CD14-positive monocyte (primary cell): ENCODE results near the gene CLDN6. TPM values are rescaled to one million over a fixed set of nuclear protein-coding genes. Genes with fewer than 3 reads are reported as not detected.

Experiments
- DNase-seq, 3 donors: peaks; one replicate each; pipeline ENCODE4 v3.0.0-alpha.2; 2011 to 2022
- H2AFZ ChIP-seq: 2 replicates; pipeline ENCODE4 v1.6.0; 2012; ENCODE audit warnings: mild to moderate bottlenecking, low read depth, low read length, inconsistent platforms; ENCODE audit not compliant: insufficient read depth, poor library complexity, severe bottlenecking
- H3K27ac ChIP-seq, 2 donors: 1 replicate in 1 of 2; 2 replicates in 1 of 2; pipeline ENCODE4 v1.5.1; 2012 to 2013; ENCODE audit warnings: low read length in 2 of 2, control low read depth in 1 of 2, inconsistent platforms in 1 of 2, low read depth in 1 of 2, mild to moderate bottlenecking in 1 of 2
- H3K27me3 ChIP-seq, 2 donors: one replicate each; pipeline versions ENCODE4 v1.6.0 to v1.6.1; 2011 to 2013; ENCODE audit warnings: low read length in 2 of 2; ENCODE audit not compliant: control insufficient read depth in 2 of 2, insufficient read depth in 2 of 2
- H3K36me3 ChIP-seq, 2 donors: replicated peaks in 1 of 2; 1 replicate in 1 of 2; 2 replicates in 1 of 2; pipeline versions ENCODE4 v1.5.1 to v1.6.1; 2012 to 2013; ENCODE audit warnings: low read length in 2 of 2, control low read depth in 1 of 2, inconsistent platforms in 1 of 2, mild to moderate bottlenecking in 1 of 2; ENCODE audit not compliant: insufficient read depth in 2 of 2, control insufficient read depth in 1 of 2
- H3K4me1 ChIP-seq, 2 donors: 1 replicate in 1 of 2; 2 replicates in 1 of 2; pipeline versions ENCODE4 v1.5.1 to v1.6.1; 2012 to 2013; ENCODE audit warnings: low read length in 2 of 2, control low read depth in 1 of 2, inconsistent platforms in 1 of 2, mild to moderate bottlenecking in 1 of 2, moderate library complexity in 1 of 2; ENCODE audit not compliant: insufficient read depth in 2 of 2, control insufficient read depth in 1 of 2
- H3K4me2 ChIP-seq: replicated peaks from 2 replicates; pipeline ENCODE3; 2012; ENCODE audit warnings: low read length, moderate library complexity, mild to moderate bottlenecking; ENCODE audit not compliant: poor library complexity, severe bottlenecking; ENCODE audit errors: extremely low read depth
- H3K4me3 ChIP-seq, 3 experiments: fragments of 200-600 bp in 1 of 3; sonication (generic) in 1 of 3; replicated peaks in 1 of 3; 1 replicate in 2 of 3; 2 replicates in 1 of 3; pipeline ENCODE4 v1.5.1; 2011 to 2013; ENCODE audit warnings: low read length in 3 of 3, mild to moderate bottlenecking in 3 of 3, control low read depth in 2 of 3, low read depth in 2 of 3, inconsistent platforms in 1 of 3, moderate library complexity in 1 of 3
- H3K79me2 ChIP-seq: 2 replicates; pipeline ENCODE4 v1.6.0; 2012; ENCODE audit warnings: mild to moderate bottlenecking, control low read depth, inconsistent platforms, low read length, moderate library complexity; ENCODE audit not compliant: insufficient read depth
- H3K9ac ChIP-seq: 2 replicates; pipeline ENCODE4 v1.6.0; 2017; ENCODE audit warnings: low read length, mild to moderate bottlenecking; ENCODE audit not compliant: insufficient read depth, poor library complexity, severe bottlenecking
- H3K9me3 ChIP-seq, 2 donors: replicated peaks in 1 of 2; 1 replicate in 1 of 2; 2 replicates in 1 of 2; pipeline versions ENCODE4 v1.5.1 to v1.6.1; 2012 to 2013; ENCODE audit warnings: low read length in 2 of 2, control low read depth in 1 of 2; ENCODE audit not compliant: control insufficient read depth in 1 of 2, insufficient read depth in 1 of 2
- H4K20me1 ChIP-seq: 2 replicates; pipeline ENCODE4 v1.6.0; 2012; ENCODE audit warnings: mild to moderate bottlenecking, low read length, control low read depth, moderate library complexity; ENCODE audit not compliant: insufficient read depth
- H3K27ac Mint-ChIP-seq, 7 donors: one replicate each; pipeline ENCODE4 v1.8.0; 2020; ENCODE audit warnings: mild to moderate bottlenecking in 7 of 7, mixed read lengths in 7 of 7, moderate library complexity in 6 of 7, inconsistent platforms in 2 of 7
- H3K27me3 Mint-ChIP-seq, 3 donors: one replicate each; pipeline ENCODE4 v1.8.0; 2021 to 2022; ENCODE audit warnings: low read depth in 3 of 3, mild to moderate bottlenecking in 3 of 3, mixed read lengths in 3 of 3, moderate library complexity in 3 of 3, inconsistent platforms in 1 of 3
- H3K36me3 Mint-ChIP-seq, 2 donors: one replicate each; pipeline ENCODE4 v1.8.0; 2020; ENCODE audit warnings: mixed read lengths in 2 of 2, inconsistent platforms in 1 of 2, mild to moderate bottlenecking in 1 of 2
- H3K4me1 Mint-ChIP-seq: one replicate; pipeline ENCODE4 v1.8.0; 2020; ENCODE audit warnings: mild to moderate bottlenecking, mixed read lengths
- H3K4me3 Mint-ChIP-seq, 2 donors: one replicate each; pipeline ENCODE4 v1.8.0; 2020; ENCODE audit warnings: mild to moderate bottlenecking in 2 of 2, mixed read lengths in 2 of 2, moderate library complexity in 1 of 2
- H3K9me3 Mint-ChIP-seq, 7 donors: one replicate each; pipeline ENCODE4 v1.8.0; 2020 to 2022; ENCODE audit warnings: mixed read lengths in 7 of 7, mild to moderate bottlenecking in 6 of 7, moderate library complexity in 6 of 7, inconsistent platforms in 2 of 7
- CTCF ChIP-seq: fragments of 200-600 bp; IDR thresholded peaks from one replicate; pipeline ENCODE4 v1.8.0; 2022; ENCODE audit warnings: antibody characterized with exemption, mild to moderate bottlenecking
- WGBS: methylation state at CpG from one replicate; pipeline ENCODE4 v1.1.5; 2013; ENCODE audit warnings: missing lambda C conversion rate; ENCODE audit not compliant: insufficient coverage; 5-methylcytosine and 5-hydroxymethylcytosine counted together
- intact Hi-C, 2 donors: fragments of 100-400 bp; cut with micrococcal nuclease; formaldehyde crosslinking; loops; one replicate each; pipeline versions ENCODE4 v1.15.0 to v1.15.1; 2023
- polyA plus RNA-seq, 3 donors: library from polyadenylated mRNA; depleted of rRNA in 1 of 3; unstranded in 2 of 3; stranded (reverse) in 1 of 3; fragments of 300-500 nt in 2 of 3; fragments of >200 nt in 1 of 3; fragmentation: Illumina TruSeq in 2 of 3; gene quantifications; 1 replicate in 2 of 3; 2 replicates in 1 of 3; pipeline ENCODE4 v1.2.3, GENCODE V29; 2012 to 2021

Gene CLDN6
- polyA plus RNA-seq, 3 donors = not detected

GRCh38 chr16:3065742-3066439, 47.9 kb upstream of the CLDN6 start:
- no peaks in the 10 kb centered on the region for H3K27me3 ChIP-seq
- no peaks in the 10 kb centered on the region for H4K20me1 ChIP-seq
- no peak overlapping the region for H3K9ac ChIP-seq
- no peak overlapping the region for H3K27ac ChIP-seq
- H3K4me3 ChIP-seq = no peak overlapping the region
- peaks cover 22 to 33% of the 10 kb centered on the region in 2 donors for H3K4me1 ChIP-seq
- no peak overlapping the region for H2AFZ ChIP-seq
- intact Hi-C loops = no loop called here
- Mint-ChIP-seq H3K4me3 (peak overlapping the region in 1 of 2 donors; percentile 66), H3K4me1 (peaks cover 32% of the 10 kb centered on the region), H3K27ac (peak overlapping the region in 1 of 7 donors; percentile 32), H3K27me3 (peaks cover 0 to 7% (median 3%) of the 10 kb centered on the region in 3 donors), H3K36me3 (no peaks in the 10 kb centered on the region), H3K9me3 (peaks cover 0 to 4% (median 0%) of the 10 kb centered on the region in 7 donors)
- TF ChIP-seq CTCF = no peak
- DNase-seq = no peak
- H3K79me2 ChIP-seq = no peaks in the 10 kb centered on the region
- H3K9me3 ChIP-seq = no peaks in the 10 kb centered on the region
- no peaks in the 10 kb centered on the region for H3K36me3 ChIP-seq
- 98% methylated on average over 19 of the region's 26 CpGs for WGBS
- no peak overlapping the region for H3K4me2 ChIP-seq

GRCh38 chr16:3065069-3065741, 47.2 kb upstream of the CLDN6 start, which contains the start of gene IL32:
TSS of gene IL32 (plus strand) at chr16:3065640. CDS start at chr16:3065812, 172 bp downstream.
- Histone ChIP-seq H4K20me1 (no peaks in the 10 kb centered on the region), H3K4me2 (no peak within 1 kb of the TSS), H3K9me3 (no peaks in the 10 kb centered on the region), H3K4me3 (no peak within 1 kb of the TSS), H2AFZ (no peak within 1 kb of the TSS), H3K79me2 (no peaks in the 10 kb centered on the region), H3K36me3 (no peaks in the 10 kb centered on the region), H3K4me1 (peaks cover 22 to 26% of the 10 kb centered on the region in 2 donors), H3K27me3 (no peaks in the 10 kb centered on the region), H3K9ac (no peak within 1 kb of the TSS), H3K27ac (no peak within 1 kb of the TSS)
- peaks cover 27% of the 10 kb centered on the region for H3K4me1 Mint-ChIP-seq
- peaks cover 0 to 4% (median 0%) of the 10 kb centered on the region in 7 donors for H3K9me3 Mint-ChIP-seq
- WGBS = 97% methylated on average over 7 of the region's 13 CpGs
- intact Hi-C loops = no loop called here
- peak within 1 kb of the TSS in 1 of 2 donors; percentile 66 for H3K4me3 Mint-ChIP-seq
- DNase-seq = peak in 1 of 3 donors; percentile 55
- H3K27ac Mint-ChIP-seq = peak within 1 kb of the TSS in 2 of 7 donors; percentile 32 to 33
- peaks cover 0 to 9% (median 2%) of the 10 kb centered on the region in 3 donors for H3K27me3 Mint-ChIP-seq
- no peak for TF ChIP-seq CTCF
- no peaks in the 10 kb centered on the region for H3K36me3 Mint-ChIP-seq
